Measurements from ENCODE around the gene EIF3J.
"Not testable (repeated sequence)": the region's sequence is repeated elsewhere in the genome, so short reads cannot be mapped to it uniquely, and the experiment has no call there.

EIF3J gene

DNA sequence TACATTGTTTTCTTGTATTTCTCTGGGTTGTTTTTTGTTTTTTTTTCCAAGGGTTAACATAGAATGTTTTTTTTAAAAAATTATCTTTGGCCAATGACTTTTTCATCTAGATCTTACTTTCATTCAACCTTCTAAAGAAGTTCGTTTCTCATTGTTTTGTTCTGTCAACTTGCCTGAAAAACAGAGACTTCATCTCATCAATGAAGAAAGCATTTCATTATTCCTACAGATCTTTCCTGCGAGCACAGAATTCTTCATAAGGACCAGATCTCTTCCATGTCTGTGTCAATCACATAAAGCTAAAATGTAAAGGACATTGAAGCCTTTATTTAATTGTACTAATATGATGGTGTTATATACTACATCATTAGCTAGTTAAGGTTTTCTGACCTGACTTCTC, 9.7 kb upstream of the EIF3J start:
- Histone ChIP-seq H3K9ac (ENCODE audit: low read length) (no peak overlapping the region), H3K4me3 (ENCODE audit: low read length) (no peak overlapping the region), H3K9me3 (ENCODE audit: control insufficient read depth, low read length) (no peaks in the 10 kb centered on the region), H3K36me3 (ENCODE audit: control insufficient read depth, insufficient read depth, low read length, severe bottlenecking) (peaks cover 42% of the 10 kb centered on the region), H3K27me3 (replicated peaks; ENCODE audit: control insufficient read depth, insufficient read depth, low read length) (no peaks in the 10 kb centered on the region), H3K4me1 (ENCODE audit: control insufficient read depth, insufficient read depth, low read length) (peaks cover 3% of the 10 kb centered on the region)
- DNase-seq (ENCODE audit: low read depth), result no peak

DNA sequence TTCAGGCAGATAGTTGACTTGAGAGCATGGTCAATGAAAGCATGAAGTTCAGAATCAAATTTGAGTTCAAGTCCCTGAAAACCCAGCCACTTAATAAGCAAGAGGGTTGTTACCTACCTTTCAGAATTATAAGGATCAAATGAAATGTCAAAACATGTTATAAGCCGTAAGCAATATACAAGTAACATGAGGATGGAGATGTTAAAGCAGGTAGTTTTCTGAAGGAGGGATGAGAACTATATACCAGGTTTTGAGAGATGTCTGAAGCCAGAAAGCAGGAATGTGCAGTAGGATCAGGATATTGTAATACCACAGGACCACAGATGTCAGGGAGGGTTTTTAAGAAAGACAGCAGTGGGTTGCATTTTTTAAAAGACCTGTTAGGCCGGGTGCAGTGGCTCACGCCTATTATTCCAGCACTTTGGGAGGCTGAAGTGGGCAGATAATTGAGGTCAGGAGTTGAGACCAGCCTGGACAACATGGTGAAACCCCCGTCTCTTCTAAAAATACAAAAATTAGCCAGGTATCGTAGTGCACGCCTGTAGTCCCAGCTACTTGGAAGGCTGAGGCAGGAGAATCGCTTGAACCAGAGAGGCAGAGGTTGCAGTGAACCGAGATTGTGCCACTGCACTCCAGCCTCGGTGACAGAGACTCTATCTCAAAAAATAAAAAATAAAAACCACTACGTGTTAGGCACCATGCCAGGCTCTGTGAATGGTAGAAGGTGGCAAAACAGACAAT, 6.9 kb upstream of the EIF3J start:
- H3K36me3 ChIP-seq (ENCODE audit: control insufficient read depth, insufficient read depth, low read length, severe bottlenecking), result peaks cover 30% of the 10 kb centered on the region
- H3K27me3 ChIP-seq (replicated peaks; ENCODE audit: control insufficient read depth, insufficient read depth, low read length), result no peaks in the 10 kb centered on the region
- no peaks in the 10 kb centered on the region for H3K9me3 ChIP-seq (ENCODE audit: control insufficient read depth, low read length)
- DNase-seq (ENCODE audit: low read depth), result no peak
- no peak overlapping the region for H3K4me3 ChIP-seq (ENCODE audit: low read length)
- peaks cover 6% of the 10 kb centered on the region for H3K4me1 ChIP-seq (ENCODE audit: control insufficient read depth, insufficient read depth, low read length)
- no peak overlapping the region for H3K9ac ChIP-seq (ENCODE audit: low read length)

DNA sequence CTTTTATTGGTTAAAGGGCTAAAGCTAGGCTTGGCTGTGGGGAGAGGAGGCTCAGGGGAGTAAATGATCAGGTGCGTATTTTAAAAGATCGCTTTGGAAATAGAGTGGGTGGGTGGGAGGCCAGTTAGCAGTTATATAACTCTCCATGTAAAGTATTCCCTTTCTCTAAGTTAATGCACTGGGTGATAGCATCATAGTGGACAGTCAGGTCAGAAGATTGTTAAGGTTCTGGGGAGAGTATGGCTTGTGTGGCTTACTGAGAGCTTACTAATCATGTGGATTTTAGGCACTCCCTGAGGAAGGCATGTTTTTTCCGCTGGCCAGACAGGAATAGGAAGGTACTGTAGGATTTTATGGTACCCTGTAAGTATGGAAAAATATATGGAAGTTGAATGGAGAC, 6.3 kb upstream of the EIF3J start:
- Histone ChIP-seq H3K4me1 (ENCODE audit: control insufficient read depth, insufficient read depth, low read length) (peaks cover 12% of the 10 kb centered on the region), H3K36me3 (ENCODE audit: control insufficient read depth, insufficient read depth, low read length, severe bottlenecking) (peaks cover 24% of the 10 kb centered on the region), H3K27me3 (replicated peaks; ENCODE audit: control insufficient read depth, insufficient read depth, low read length) (no peaks in the 10 kb centered on the region), H3K9ac (ENCODE audit: low read length) (no peak overlapping the region), H3K4me3 (ENCODE audit: low read length) (no peak overlapping the region), H3K9me3 (ENCODE audit: control insufficient read depth, low read length) (no peaks in the 10 kb centered on the region)
- DNase-seq (ENCODE audit: low read depth), result no peak

DNA sequence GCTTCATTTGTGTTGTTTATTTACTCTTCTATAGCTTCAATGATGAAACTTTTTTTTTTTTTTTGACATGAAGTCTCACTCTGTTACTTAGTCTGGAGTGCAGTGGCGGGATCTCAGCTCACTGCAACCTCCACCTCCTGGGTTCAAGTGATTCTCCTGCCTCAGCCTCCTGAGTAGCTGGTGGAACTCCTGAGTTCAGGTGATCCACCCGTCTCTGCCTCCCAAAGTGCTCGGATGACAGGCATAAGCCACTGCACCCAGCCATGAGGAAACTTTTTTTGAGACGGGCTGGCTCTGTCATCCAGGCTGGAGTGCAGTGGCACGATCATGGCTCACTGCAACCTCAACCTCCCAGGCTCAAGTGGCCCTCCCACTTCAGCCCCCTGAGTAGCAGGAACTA, 4.7 kb upstream of the EIF3J start:
- Histone ChIP-seq H3K36me3 (ENCODE audit: control insufficient read depth, insufficient read depth, low read length, severe bottlenecking) (peaks cover 15% of the 10 kb centered on the region), H3K4me1 (ENCODE audit: control insufficient read depth, insufficient read depth, low read length) (peaks cover 17% of the 10 kb centered on the region)
- not testable (repeated sequence) for H3K9ac ChIP-seq (ENCODE audit: low read length); DNase-seq (ENCODE audit: low read depth); H3K4me3 ChIP-seq (ENCODE audit: low read length); H3K27me3 ChIP-seq (replicated peaks; ENCODE audit: control insufficient read depth, insufficient read depth, low read length); H3K9me3 ChIP-seq (ENCODE audit: control insufficient read depth, low read length)

DNA sequence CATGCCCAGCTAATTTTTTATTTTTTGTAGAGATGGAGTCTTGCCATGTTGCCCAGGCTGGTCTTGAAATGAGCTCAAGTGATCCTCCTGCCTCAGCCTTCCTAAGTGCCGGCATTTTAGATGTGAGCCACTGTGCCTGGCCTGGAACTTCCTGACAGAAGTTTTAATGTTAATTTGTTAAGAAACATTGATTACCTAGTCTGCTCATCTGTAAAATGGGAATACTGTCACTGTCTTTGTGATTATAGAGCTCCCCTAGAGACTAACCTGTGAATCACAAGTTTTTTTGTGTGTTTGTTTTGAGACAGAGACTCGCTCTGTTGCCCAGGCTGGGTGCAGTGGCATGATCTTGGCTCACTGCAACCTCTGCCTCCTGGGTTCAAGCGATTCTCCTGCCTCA, 4.3 kb upstream of the EIF3J start:
- Histone ChIP-seq H3K9me3 (ENCODE audit: control insufficient read depth, low read length) (no peaks in the 10 kb centered on the region), H3K4me1 (ENCODE audit: control insufficient read depth, insufficient read depth, low read length) (peaks cover 18% of the 10 kb centered on the region), H3K36me3 (ENCODE audit: control insufficient read depth, insufficient read depth, low read length, severe bottlenecking) (peaks cover 10% of the 10 kb centered on the region), H3K9ac (ENCODE audit: low read length) (no peak overlapping the region), H3K4me3 (ENCODE audit: low read length) (no peak overlapping the region), H3K27me3 (replicated peaks; ENCODE audit: control insufficient read depth, insufficient read depth, low read length) (no peaks in the 10 kb centered on the region)
- no peak for DNase-seq (ENCODE audit: low read depth)

DNA sequence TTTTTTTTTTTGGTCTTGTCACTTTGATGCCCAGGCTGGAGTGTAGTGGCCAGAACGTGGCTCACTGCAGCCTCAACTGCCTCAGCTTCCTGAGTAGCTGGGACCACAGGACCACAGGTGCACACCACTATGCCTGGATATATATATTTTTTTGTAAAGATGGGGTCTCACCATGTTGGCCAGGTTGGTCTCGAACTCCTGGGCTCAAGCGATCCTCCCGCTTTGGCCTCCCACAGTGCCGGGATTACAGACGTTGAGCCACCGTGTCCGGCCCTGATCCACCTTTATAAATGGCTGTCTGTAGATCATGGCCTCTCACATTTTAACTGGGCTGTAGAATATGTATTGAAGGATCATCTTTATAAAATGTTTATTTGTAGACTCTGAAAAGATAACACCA, 1.9 kb upstream of the EIF3J start:
- peak overlapping the region; percentile 95 for H3K4me3 ChIP-seq (ENCODE audit: low read length)
- no peaks in the 10 kb centered on the region for H3K9me3 ChIP-seq (ENCODE audit: control insufficient read depth, low read length)
- H3K9ac ChIP-seq (ENCODE audit: low read length), result no peak overlapping the region
- H3K36me3 ChIP-seq (ENCODE audit: control insufficient read depth, insufficient read depth, low read length, severe bottlenecking), result peaks cover 16% of the 10 kb centered on the region
- DNase-seq (ENCODE audit: low read depth), result no peak
- no peaks in the 10 kb centered on the region for H3K27me3 ChIP-seq (replicated peaks; ENCODE audit: control insufficient read depth, insufficient read depth, low read length)
- H3K4me1 ChIP-seq (ENCODE audit: control insufficient read depth, insufficient read depth, low read length), result peaks cover 25% of the 10 kb centered on the region

DNA sequence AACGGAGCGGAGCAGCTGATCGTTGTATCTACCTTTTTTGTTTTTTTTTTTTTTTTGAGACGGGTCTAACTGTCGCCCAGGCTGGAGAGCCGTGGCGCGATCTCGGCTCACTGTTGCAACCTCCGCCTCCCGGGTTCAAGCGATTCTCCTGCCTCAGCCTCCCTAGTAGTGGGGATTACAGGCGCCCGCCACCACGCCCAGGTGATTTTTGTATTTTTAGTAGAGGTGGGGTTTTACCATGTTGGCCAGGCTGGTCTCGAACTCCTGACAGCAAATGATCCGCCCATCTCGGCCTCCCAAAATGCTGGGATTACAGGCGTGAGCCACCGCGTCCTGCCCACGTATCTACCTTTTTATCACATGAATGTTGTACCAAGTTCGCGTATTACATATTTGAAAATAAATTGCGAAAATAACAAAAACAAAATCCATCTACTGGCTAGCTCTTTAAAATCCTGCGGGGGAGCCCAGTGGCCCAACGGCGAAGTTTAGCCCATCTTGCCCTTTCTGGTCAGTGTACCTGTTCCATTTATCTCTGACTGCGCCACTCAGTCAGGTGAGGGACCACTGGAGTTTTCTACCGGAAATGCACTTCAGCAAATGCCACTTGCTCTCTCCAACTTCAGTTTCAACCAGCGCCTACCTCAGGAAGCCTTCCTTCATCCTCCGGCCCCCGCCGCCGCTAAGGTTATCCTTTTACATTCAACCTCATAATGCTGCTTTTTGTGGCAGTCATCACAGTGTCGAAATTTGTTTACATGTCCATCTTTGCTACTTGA, 1.2 kb upstream of the EIF3J start:
- Histone ChIP-seq H3K36me3 (ENCODE audit: control insufficient read depth, insufficient read depth, low read length, severe bottlenecking) (peaks cover 18% of the 10 kb centered on the region), H3K4me1 (ENCODE audit: control insufficient read depth, insufficient read depth, low read length) (peaks cover 30% of the 10 kb centered on the region), H3K9ac (ENCODE audit: low read length) (peak overlapping the region; percentile 96), H3K9me3 (ENCODE audit: control insufficient read depth, low read length) (no peaks in the 10 kb centered on the region), H3K4me3 (ENCODE audit: low read length) (peak overlapping the region; percentile 95), H3K27me3 (replicated peaks; ENCODE audit: control insufficient read depth, insufficient read depth, low read length) (no peaks in the 10 kb centered on the region)
- no peak for DNase-seq (ENCODE audit: low read depth)

DNA sequence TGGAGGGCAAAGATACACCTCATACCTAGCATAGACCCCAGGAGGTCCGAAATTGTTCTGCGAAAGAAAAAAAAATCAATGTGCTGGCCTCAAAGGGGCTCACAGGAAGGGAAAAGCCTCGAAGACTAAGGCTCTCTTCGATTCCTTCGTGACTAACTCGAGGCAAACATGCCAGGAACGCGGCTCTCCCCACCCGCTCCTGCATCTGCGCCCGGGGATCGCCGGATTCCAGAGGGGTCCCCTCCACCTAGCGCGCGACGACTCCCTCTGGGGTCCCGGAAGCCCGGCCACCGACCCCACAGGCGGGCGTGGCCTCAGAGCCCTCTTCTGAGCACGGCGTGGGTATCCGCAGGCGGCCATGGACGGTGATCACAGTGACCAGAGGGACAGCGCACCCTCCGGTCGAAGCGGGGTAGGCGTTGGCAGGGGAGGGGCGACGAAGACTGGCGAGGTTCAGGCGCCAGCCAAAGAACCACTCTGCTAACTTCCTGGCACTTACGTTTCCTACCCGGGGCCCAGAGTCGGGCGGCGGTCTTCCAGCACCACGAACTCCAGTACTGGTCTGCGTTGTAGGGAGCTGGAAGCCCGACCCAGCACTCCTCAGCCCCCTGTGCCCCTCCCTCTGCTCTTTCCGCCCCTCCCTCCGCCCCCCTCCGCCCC, 515 bp upstream of the EIF3J start:
- peak overlapping the region; percentile 95 for H3K4me3 ChIP-seq (ENCODE audit: low read length)
- H3K27me3 ChIP-seq (replicated peaks; ENCODE audit: control insufficient read depth, insufficient read depth, low read length), result no peaks in the 10 kb centered on the region
- H3K4me1 ChIP-seq (ENCODE audit: control insufficient read depth, insufficient read depth, low read length), result peaks cover 37% of the 10 kb centered on the region
- DNase-seq (ENCODE audit: low read depth), result peak; percentile 93
- H3K9me3 ChIP-seq (ENCODE audit: control insufficient read depth, low read length), result no peaks in the 10 kb centered on the region
- peak overlapping the region; percentile 96 for H3K9ac ChIP-seq (ENCODE audit: low read length)
- peaks cover 24% of the 10 kb centered on the region for H3K36me3 ChIP-seq (ENCODE audit: control insufficient read depth, insufficient read depth, low read length, severe bottlenecking)

DNA sequence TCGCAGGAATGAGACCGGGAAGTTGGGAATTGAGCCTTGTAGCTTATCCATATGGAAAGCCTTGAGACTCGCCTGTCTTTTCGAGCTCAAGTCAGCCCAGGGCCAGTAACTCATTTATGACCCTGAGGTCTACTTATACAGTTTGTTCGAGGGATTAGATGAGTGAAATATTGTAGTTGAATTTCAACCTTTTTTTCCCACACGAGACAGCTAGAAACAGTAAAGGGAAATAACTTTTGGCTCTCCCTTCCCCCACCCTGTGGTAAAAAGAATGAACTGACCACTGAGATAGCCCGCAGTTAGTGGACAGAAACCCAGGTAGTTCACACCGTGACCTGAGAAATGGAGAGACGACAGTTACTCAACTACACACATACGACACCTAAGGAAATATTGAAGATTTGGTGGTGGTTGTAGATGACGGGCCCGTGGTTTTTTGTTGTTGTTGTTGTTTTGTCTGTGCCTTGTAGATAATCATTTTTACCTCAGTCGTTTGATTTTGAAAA, 841 bp downstream of the EIF3J start:
- Histone ChIP-seq H3K27me3 (replicated peaks; ENCODE audit: control insufficient read depth, insufficient read depth, low read length) (no peaks in the 10 kb centered on the region), H3K4me3 (ENCODE audit: low read length) (peak overlapping the region; percentile 92), H3K36me3 (ENCODE audit: control insufficient read depth, insufficient read depth, low read length, severe bottlenecking) (peaks cover 26% of the 10 kb centered on the region), H3K4me1 (ENCODE audit: control insufficient read depth, insufficient read depth, low read length) (peaks cover 51% of the 10 kb centered on the region), H3K9me3 (ENCODE audit: control insufficient read depth, low read length) (no peaks in the 10 kb centered on the region), H3K9ac (ENCODE audit: low read length) (peak overlapping the region; percentile 97)
- DNase-seq (ENCODE audit: low read depth), result no peak

DNA sequence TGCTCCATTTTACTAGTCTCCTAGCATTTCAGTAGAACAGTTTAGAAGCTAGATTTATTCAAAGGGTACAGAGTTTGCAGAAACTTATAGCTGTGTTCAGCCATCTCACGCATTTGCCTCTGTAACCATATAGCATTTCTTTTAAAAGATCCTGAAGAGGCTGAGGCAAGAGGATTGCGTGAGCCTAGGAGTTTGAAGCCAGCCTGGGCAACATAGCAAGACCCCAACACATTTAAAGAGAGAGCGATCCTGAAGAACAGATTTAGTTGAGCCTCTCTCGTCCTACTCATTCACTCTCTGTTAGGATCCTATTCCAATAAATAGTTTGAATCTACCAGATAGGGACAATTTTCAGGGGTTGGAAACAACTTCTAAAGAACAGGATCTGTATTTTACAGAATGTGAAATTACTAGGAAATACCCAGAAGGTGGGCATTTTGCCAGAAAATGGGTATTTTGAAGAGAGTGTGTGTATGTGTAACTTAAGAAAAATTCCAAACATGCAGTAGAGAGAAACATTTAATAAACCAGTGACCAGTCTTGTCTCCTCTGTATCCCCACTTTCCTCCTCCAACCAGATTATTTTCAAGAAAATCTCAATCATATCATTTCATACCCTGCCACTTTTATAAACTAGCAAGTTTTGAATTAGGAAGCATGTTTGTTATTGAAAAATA, 4.5 kb downstream of the EIF3J start:
- H3K4me1 ChIP-seq (ENCODE audit: control insufficient read depth, insufficient read depth, low read length), result peaks cover 60% of the 10 kb centered on the region
- DNase-seq (ENCODE audit: low read depth), result peak; percentile 88
- no peaks in the 10 kb centered on the region for H3K27me3 ChIP-seq (replicated peaks; ENCODE audit: control insufficient read depth, insufficient read depth, low read length)
- peak overlapping the region; percentile 49 for H3K9ac ChIP-seq (ENCODE audit: low read length)
- peaks cover 24% of the 10 kb centered on the region for H3K36me3 ChIP-seq (ENCODE audit: control insufficient read depth, insufficient read depth, low read length, severe bottlenecking)
- H3K9me3 ChIP-seq (ENCODE audit: control insufficient read depth, low read length), result no peaks in the 10 kb centered on the region
- H3K4me3 ChIP-seq (ENCODE audit: low read length), result peak overlapping the region; percentile 61

DNA sequence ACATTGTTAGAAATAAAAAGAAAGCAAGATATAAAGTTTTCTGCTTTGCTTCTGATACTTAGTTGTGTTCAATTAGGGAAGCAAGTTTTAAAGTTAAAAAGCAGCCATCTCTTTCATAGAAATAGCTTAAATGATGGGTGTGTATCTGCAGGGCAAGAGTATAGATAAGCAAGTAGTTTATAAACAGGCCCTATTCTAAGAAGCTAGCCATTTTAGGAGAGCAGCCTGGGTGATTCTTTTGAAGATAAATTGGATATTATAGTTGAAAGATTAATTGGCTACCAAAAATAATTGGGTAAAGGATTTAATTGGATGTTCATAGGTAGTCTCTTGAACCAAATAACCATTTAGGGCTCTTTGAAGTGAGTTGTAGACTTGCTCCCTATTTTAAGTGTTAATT, 5.6 kb downstream of the EIF3J start:
- H3K36me3 ChIP-seq (ENCODE audit: control insufficient read depth, insufficient read depth, low read length, severe bottlenecking), result peaks cover 24% of the 10 kb centered on the region
- no peaks in the 10 kb centered on the region for H3K27me3 ChIP-seq (replicated peaks; ENCODE audit: control insufficient read depth, insufficient read depth, low read length)

More for the DNA sequence above, 5.6 kb downstream of the EIF3J start:
- no peak for DNase-seq (ENCODE audit: low read depth)
- Histone ChIP-seq H3K9ac (ENCODE audit: low read length) (peak overlapping the region; percentile 49), H3K4me1 (ENCODE audit: control insufficient read depth, insufficient read depth, low read length) (peaks cover 64% of the 10 kb centered on the region), H3K9me3 (ENCODE audit: control insufficient read depth, low read length) (no peaks in the 10 kb centered on the region), H3K4me3 (ENCODE audit: low read length) (peak overlapping the region; percentile 61)

Data from adipocyte (in vitro differentiated cells).